ENCODE data around the gene SLU7.

DNA sequence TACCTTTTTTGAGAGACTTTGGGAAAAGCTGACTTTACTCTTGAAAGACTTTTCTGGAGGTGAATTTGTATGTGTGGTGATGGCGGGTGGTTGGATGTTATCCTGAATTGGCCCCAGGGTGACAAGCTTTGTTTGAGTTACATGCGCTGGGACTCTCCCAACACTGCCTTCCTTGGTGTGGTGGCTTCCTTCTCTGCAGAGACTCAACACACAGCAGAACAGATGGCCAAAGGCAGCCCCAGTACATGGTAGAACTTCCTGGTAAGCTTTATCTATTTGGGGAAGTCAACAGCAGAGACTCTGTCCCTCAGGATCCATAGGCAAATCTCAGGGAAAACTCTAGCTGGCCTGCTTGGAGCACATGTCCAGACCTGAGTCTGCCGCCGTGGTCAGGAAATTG is 66.6 kb downstream of the SLU7 start:
- TF ChIP-seq POLR2A (IDR thresholded peaks at IDR 0.05) = no peak
- TF ChIP-seq, protein P1, sequence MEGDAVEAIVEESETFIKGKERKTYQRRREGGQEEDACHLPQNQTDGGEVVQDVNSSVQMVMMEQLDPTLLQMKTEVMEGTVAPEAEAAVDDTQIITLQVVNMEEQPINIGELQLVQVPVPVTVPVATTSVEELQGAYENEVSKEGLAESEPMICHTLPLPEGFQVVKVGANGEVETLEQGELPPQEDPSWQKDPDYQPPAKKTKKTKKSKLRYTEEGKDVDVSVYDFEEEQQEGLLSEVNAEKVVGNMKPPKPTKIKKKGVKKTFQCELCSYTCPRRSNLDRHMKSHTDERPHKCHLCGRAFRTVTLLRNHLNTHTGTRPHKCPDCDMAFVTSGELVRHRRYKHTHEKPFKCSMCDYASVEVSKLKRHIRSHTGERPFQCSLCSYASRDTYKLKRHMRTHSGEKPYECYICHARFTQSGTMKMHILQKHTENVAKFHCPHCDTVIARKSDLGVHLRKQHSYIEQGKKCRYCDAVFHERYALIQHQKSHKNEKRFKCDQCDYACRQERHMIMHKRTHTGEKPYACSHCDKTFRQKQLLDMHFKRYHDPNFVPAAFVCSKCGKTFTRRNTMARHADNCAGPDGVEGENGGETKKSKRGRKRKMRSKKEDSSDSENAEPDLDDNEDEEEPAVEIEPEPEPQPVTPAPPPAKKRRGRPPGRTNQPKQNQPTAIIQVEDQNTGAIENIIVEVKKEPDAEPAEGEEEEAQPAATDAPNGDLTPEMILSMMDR (IDR thresholded peaks at IDR 0.05) = no peak
